Fibroblast of the conjunctiva (primary cell): Measurements from ENCODE around the gene APEX1.
"Not testable (repeated sequence)": the region's sequence is repeated elsewhere in the genome, so short reads cannot be mapped to it uniquely, and the experiment has no call there.

Experiments used
- DNase-seq: peaks from one replicate; pipeline ENCODE4 v3.0.0-alpha.2; 2010; ENCODE audit warnings: low read depth

APEX1 gene

DNA sequence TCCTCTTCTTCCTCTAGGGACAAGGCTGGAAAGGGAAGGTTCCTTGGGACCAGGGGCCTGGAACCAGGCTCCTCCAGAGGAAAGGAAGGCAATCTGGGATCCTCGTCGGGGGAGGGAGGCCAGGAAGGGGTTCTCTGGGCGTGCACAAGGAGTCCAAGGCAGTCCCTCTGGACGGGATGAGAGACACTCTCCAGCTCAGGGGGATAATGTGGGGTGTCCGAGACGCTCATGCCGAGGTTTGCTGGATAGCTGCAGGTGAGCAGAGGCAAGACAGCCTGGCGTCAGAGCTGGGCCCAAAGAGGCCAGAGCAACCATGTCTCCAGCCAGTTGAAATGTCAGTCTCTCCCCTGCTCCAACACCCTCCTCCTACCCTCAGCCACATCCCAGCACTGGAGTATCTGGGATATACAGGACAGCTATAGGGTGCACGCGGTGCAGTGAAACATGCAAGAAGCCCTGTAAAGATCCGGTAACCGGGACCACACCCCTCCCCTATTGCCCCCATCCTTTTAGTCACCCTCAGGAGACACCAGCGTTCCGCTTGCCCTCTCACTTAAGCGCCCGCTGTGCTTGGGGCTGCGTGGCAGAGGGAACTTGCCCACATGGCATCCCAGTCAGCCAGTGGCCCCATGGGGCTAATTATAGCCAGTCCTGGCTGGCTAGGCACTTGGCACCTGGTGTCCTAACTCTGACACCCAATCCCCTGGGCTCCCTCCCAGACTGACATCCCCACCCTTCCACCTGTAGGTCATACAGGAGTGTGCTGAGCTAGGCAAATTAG is 19.3 kb upstream of the APEX1 start, which contains the start of gene KLHL33:
Gene KLHL33, minus strand, starts transcription at position 585 of the 781 bp plus-strand sequence. Its CDS starts 355 bp downstream, at position 230.
- DNase-seq: no peak

DNA sequence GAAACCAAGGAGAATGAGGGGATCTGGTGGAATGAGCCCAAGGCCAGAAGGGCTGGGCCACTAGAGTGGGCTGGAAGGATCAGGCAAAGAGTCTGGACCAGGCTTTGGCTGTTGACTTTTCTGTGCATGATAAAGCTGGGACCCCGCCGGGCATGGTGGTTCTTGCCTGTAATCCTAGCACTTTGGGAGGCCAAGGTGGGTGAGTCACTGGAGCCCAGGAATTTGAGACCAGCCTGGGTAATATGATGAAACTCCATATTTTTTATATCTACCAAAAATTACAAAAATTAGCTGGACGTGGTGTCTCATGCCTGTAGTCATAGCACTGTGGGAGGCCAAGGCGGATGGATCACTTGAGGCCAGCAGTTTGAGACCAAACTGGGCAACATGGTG is 18.7 kb upstream of the APEX1 start:
- peak; percentile 40 for DNase-seq

DNA sequence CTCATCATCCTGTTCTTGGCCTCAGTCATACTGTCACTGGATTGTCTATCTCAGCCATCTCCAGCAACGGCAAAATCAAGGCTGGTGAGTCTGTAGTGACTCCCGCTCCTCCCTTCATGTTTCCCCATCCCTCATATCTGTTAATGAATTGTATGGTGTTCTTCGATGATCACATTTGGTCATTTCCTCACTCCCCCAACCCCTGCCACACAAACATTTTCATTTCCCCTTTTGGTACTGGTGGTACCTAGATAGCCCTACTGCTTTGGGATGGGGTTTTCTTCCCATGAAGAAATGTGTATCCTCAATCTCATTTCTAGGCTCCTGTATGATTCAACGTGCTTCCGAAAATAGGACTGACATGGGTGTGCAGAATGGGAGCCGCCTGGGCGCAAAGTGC is 16.4 kb upstream of the APEX1 start:
- no peak for DNase-seq

DNA sequence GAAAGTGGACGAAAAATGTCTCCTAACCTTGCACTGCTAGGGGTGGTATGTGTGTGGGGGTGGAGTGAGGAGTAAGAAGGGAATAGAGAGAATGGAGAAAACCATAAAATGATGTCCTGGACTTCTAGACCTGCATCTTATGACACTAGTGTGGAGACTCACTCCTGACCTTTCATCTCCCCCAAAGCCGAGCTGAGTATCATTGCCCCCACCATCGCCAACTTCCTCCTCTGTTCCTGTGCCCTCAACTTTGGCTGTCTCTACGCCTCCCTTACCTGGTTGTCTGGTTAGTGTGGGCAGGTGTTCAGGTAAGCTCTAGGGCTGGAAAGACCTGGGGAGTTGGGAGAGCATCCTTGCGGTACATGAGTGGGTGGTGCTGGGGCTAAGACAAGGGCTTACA is 14.6 kb upstream of the APEX1 start:
- no peak for DNase-seq

DNA sequence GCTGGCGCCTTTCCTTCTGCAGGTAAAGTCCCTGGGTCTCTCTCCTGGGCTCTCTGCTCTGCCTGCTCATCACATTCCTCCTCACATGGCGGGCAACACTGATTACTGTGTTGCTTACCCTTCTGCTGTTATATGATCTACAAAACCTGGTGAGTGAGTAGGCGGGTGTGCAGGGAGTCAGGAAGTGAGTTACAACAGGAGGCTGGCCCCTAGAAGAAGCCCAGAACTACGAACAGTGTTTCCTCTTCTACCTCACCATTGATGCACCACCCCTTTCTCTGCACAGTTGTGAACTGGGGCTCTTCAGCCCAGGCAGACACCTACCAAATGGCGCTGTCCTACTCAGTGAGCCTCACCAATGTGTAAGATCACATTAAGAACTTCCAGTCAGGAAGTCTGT is 14.1 kb upstream of the APEX1 start:
- DNase-seq: no peak

DNA sequence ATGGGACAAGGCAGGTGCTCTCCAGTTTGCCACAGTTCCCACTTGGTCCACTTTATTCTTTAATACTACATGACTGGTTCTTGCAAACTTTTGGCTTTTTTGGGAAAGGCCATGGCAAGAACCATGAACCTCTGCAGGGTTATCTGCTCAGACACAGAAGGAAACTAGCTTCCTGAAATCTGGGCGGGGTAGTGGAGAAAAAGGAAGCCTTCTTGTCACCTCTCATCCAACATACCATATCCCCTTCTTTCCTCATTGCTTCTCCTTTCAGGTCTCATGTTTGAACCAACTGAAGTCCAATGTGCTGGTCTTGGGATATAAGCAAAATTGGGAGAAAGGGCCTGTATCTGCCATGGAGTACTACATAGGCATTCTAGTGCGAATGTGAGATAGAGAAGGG is 13.6 kb upstream of the APEX1 start:
- no peak for DNase-seq

DNA sequence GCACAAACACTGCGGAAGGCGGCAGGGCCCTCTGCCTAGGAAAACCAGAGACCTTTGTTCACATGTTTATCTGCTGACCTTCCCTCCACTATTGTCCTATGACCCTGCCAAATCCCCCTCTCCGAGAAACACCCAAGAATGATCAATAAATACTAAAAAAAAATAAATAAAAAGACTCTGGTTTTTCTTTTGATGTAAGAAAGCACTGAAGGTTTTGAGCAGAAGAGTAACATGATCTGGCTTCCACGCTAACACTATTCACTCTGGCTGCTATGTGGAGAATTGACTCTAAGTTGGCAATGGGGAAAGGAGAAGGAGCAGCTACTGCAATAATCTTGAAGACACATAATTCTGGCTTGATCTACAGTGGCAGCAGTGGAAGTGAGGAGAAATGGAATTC is 11.4 kb upstream of the APEX1 start:
- not testable (repeated sequence) for DNase-seq

DNA sequence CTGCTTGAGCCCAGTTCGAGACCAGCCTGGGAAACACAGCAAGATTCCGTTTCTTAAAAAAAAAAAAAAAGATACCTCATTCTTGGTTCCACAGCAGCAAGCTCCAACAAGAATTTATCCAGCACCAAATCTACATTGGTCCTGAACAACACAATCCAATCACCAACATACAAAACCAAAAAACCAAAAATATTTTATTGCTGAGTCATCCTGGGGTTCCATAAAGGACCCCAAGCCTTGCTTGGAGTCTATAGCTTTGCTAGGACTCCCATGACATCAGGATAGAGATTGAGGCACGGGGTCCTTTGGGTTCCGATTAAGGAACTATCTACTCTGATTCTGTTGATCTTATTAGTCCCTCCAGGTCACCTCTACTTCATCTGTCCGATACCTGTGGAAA is 8.1 kb upstream of the APEX1 start:
- no peak for DNase-seq

DNA sequence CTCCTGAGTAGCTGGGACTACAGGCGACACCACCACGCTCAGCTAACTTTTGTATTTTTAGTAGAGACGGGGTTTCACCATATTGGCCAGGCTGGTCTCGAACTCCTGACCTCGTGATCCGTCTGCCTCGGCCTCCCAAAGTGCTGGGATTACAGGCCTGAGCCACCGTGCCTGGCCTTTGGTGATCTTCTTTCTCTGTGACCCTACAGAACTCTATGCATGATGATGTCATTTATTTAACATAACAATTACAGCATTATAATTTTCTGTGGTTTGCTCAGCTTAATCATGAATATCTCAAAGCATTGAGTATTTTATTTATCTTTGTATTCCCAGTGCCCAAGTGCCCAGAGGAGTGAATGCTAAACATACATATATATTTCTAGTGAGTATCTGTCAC is 2.2 kb upstream of the APEX1 start:
- DNase-seq: not testable (repeated sequence)

DNA sequence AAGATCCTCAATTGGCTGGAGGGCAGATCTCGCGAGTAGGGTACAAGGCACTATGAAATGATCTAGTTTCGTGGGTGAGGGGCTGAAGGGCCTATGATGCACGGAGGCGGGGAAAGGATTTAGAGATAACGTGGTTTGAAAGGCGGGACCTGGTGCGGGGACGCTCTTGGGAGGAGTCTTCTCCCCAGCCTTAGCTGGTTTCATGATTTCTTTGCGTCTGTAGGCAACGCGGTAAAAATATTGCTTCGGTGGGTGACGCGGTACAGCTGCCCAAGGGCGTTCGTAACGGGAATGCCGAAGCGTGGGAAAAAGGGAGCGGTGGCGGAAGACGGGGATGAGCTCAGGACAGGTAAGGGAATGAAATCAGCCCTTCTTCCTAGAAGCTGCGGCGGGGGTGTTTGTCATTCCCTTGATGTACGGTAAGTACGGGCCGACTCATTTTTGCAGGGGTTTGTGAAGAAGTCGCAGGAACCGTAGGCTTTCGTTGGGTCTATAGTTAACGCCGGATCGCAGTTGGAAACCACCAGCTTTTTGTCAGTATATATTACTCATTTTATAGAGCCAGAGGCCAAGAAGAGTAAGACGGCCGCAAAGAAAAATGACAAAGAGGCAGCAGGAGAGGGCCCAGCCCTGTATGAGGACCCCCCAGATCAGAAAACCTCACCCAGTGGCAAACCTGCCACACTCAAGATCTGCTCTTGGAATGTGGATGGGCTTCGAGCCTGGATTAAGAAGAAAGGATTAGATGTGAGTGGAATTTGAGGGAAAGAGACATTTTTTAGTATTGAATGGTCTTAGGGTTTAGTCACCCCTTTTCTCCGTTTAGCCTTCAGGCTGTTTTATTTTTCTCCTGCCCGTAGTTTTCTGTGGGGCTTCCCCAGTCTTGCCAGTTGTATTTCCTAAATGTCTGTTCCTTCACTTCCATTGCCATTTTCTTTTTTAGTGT is 602 bp downstream of the APEX1 start:
- peak; percentile 70 for DNase-seq

DNA sequence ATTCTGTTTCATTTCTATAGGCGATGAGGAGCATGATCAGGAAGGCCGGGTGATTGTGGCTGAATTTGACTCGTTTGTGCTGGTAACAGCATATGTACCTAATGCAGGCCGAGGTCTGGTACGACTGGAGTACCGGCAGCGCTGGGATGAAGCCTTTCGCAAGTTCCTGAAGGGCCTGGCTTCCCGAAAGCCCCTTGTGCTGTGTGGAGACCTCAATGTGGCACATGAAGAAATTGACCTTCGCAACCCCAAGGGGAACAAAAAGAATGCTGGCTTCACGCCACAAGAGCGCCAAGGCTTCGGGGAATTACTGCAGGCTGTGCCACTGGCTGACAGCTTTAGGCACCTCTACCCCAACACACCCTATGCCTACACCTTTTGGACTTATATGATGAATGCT is 1.9 kb downstream of the APEX1 start:
- no peak for DNase-seq

DNA sequence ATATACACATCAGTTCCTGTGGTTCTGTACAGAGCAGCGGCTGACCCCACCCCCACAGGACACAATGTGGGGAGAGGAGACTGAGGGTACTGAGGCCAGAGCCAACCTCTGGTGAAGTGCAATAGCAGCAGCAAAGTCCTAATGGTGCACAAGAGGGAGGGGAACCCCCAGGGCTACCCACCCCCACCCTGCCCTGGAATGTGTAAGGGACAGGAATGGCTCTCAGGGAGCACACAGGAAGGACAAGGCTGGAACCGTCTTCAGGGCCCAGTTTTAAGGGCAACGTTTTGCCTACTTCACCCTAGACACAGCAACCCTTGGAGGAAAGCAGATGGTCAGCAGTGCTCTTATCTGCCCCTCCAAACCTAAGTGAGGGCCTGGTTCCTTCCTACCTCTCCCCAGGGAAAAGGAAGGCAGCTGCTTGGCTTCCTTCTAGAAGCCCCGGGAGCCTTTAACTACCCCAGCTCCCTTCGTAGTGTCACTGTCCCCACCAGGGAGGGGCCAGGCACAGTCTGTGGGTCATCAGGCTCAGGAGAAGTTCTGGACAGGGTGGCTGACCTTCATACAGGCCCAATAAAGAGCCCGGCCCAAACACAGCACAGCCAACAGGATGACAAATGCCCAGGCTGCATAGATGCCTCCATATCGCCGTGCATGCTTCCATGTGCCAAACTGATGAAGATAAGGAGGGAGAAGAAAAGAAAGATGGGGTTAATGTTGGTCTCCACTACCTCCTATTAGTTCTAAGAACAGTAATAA is 3.2 kb downstream of the APEX1 start:
- no peak for DNase-seq

DNA sequence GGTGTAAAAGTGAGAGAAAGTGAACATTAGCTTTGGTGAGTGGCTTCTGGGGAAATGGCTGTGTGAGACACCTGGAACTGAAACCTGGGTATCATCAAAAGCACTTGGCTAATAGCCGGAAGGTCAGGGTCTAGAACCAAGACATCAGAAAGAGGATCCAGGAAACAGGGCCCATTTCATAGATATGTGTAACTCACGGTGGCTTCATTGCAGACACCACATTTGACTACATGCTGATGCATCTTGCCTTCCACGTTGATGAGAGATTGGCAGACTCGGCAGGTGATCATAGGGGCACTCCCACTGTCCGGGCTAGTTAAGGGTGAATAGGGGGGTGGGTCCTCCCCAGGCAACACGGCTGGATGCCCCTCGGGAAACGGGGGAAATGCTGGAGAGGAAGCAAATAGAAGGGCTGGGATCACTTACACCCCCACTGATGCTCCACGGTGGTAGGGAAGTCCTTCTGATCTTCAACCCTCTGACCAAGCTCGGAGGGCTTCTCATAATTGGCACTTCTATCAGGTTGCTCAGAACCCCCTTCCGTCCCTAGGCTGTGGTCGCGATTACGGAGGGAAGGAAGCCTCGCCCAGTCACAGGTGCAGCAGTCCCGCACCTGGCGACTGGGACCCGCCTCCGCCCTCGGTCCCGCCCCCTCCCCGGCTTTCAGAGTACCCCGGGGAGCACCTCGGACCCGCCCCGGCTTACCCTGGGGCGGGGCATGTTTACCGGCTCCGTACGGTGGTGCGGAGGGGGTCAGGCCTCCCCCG is 5.6 kb downstream of the APEX1 start:
- no peak for DNase-seq

DNA sequence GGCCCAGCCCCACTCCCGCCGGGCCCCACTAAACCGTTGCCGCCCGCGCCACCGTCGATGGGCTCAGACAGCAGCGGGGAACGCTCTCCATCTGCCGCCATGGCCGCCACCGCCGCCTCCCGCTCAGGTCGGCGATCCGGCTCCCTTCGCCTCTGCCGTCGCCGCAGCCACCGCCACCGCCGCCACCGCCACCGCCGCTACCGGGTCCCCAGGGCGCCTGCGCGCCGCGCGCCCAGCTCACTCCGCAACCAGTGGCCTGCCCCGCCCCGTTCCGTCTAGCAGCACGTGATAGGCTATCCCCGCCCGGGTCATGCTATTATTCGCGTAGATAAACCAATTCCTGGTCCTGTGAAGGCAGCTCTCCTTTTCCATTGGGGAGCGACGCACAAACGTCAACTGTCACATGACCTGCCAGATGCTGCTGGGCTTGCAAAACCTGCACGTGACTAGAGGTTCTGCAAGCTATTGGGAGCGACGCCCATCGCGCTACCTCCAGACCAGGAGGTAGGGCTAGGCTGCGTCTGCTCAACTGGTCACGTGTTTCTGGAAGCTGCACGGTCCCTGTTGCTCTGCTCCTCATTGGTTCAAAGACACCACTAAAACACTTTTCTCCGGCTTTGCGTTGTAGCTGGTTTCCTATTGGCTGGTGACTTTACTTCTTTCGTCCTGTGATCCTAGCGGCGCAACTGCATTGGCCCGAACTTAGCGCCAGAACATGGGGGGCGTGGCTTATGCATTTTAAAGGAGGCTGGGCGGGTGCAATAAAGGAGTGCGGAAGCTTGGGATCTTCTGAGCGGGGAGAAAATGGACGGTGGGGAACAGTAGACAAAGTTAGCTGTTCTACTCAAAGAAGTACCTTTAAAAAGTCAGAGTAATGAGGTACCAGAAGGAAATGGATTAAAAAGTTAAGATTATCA is 6.5 kb downstream of the APEX1 start, which contains the start of gene PIP4P1:
Gene PIP4P1, minus strand, starts transcription at position 210 of the 917 bp plus-strand sequence. Its CDS starts 109 bp downstream, at position 101.
- peak; percentile 100 for DNase-seq

DNA sequence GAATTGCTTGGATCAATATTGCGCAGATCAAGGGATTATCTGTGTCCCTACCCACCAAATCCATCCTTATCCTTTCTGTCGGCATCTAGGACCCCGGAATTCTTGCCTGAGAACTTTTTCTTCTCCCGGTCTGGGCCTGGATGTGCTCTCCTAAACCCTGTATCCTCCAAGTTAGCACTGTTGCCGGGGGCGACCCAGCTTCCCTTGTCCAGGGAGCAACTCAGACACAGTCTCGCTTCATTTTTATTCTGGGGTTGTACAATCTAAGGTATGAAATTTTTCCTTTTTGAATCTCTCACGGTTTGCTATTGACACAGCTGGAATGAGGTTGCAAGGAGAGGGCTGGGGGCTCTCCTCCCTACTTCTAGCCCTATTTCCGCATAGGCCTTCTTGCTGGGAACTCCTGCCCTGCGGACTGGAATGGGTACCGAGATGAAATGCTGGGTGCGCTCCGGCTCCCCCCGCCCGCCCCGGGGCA is 13.8 kb downstream of the APEX1 start:
- DNase-seq: no peak

DNA sequence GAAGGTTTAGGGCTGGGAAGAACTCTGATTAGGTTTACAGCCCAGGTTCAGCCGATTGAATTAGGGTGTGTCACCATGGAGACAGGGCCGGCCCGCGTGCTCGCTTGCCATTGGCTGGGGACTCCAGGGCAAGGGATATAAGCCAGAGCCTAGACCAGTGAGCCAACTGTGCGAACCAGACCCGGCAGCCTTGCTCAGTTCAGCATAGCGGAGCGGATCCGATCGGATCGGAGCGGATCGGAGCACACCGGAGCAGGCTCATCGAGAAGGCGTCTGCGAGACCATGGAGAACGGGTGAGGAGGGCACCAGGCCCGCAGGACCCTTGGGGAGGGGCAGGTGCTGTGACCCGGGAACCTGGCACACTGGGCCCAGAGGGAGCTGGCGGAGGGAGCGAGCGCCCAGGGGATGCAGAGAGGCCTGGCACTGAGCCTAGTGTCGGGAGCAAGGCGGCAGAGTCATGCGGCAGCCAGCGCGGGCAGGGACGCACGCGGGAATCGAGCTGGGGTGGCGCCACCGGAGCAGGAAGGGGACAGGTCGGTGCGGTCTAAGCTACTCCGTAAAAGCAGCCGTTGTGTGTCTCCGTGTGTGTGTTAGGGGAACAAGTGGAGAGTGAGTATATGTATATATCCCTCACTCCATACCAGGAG is 14.3 kb downstream of the APEX1 start, which contains the start of gene PNP:
Gene PNP, plus strand, starts transcription at position 165 of the 648 bp plus-strand sequence. Its CDS starts 119 bp downstream, at position 284.
- DNase-seq: peak; percentile 86

DNA sequence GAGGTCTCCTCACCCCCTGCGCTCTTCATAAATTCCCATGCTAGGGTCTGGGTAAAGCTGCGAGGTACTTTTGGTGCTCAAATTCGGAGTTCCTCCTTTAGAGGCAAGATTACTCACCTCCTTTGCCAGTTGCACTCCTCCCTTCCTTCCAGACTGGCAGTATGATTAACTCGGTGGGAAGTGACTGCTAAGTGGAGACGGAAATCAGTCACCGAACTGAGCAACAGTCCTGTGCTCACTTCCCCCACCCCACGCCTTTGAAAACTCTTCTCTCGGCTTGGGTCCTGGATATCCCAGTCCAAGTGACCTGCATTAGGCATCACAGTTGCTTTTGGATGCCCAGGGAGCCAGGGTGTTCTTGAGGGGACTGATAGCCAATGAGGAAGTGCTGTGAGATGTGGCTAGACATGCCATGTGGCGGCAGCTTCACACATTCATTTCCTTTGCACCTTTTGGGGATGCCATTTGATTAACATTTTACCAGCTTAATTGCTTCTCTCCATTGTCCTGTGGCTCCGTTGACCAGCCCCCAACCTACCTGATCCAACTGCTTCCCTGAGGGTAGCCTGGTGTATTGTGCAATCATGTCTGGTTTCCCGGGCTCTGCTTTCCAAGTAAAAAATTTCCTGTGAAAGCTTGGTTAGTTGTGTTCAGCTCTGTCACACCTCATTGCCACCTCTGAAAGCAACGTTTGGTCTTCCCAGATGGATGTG is 15.0 kb downstream of the APEX1 start:
- DNase-seq: peak; percentile 34

DNA sequence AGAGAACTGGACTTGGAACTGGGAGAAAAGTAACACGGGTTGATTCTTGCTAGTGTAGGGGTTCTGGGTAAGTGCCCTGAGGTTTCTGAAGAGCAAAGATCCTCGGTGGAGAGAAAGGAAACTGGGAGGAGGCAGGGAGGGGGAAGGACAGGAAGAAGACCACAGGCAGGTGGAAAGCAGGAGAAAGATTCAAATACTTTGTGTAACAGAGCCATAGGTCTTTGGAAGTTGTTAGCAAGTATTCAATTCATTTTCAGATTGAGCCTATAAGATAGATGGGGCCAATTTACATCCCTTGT is 15.5 kb downstream of the APEX1 start:
- no peak for DNase-seq
